GM12875 (cell line): ENCODE data around the gene TMCO2.

ENCODE experiments used
- H3K4me3 ChIP-seq: one replicate; pipeline ENCODE4 v1.5.1; 2011; ENCODE audit warnings: low read depth, low read length, control low read depth
- CTCF ChIP-seq: IDR thresholded peaks from 2 replicates; pipeline ENCODE4 v1.5.1; 2011; ENCODE audit warnings: low read depth, mild to moderate bottlenecking, control low read depth, inconsistent platforms, low read length, moderate library complexity, borderline replicate concordance; ENCODE audit not compliant: insufficient read depth

The TMCO2 gene

GRCh38 chr1:40244138-40244744 lies 3.5 kb upstream of the TMCO2 start:
- TF ChIP-seq CTCF = no peak
- no peak overlapping the region for H3K4me3 ChIP-seq

- no peak overlapping the region for H3K4me3 ChIP-seq
- TF ChIP-seq CTCF = no peak
Measured at GRCh38 chr1:40245686-40246085, 2.1 kb upstream of the TMCO2 start.

- H3K4me3 ChIP-seq = no peak overlapping the region
- TF ChIP-seq CTCF = no peak
Measured at GRCh38 chr1:40248412-40248811, 675 bp downstream of the TMCO2 start.

GRCh38 chr1:40251456-40251855 lies 3.7 kb downstream of the TMCO2 start:
- no peak overlapping the region for H3K4me3 ChIP-seq
- no peak for TF ChIP-seq CTCF

GRCh38 chr1:40252601-40253000 lies 4.9 kb downstream of the TMCO2 start:
- no peak overlapping the region for H3K4me3 ChIP-seq
- no peak for TF ChIP-seq CTCF

GRCh38 chr1:40255231-40255630 lies 7.5 kb downstream of the TMCO2 start:
- no peak for TF ChIP-seq CTCF
- no peak overlapping the region for H3K4me3 ChIP-seq

GRCh38 chr1:40256401-40257084 lies 8.8 kb downstream of the TMCO2 start:
- TF ChIP-seq CTCF = no peak
- H3K4me3 ChIP-seq = peak overlapping the region; percentile 81
